Measurements from ENCODE around the gene C21orf58.
A peak's percentile ranks its signal among the peaks of the same experiment; 100 is the strongest.
"Not testable (repeated sequence)": the region's sequence is repeated elsewhere in the genome, so short reads cannot be mapped to it uniquely, and the experiment has no call there.

The C21orf58 gene

GRCh38 chr21:46323710-46324389, at the start of gene C21orf58, which contains the start of gene PCNT:
Gene C21orf58 (minus strand): TSS chr21:46323870. CDS start chr21:46322738, 1,132 bp downstream.
Gene PCNT (plus strand): TSS chr21:46324156. CDS start chr21:46324229, 73 bp downstream.
- peak; percentile 99 for DNase-seq

- not testable (repeated sequence) for DNase-seq
Observed at GRCh38 chr21:46372947-46373346, 49.3 kb upstream of the C21orf58 start.

DNA sequence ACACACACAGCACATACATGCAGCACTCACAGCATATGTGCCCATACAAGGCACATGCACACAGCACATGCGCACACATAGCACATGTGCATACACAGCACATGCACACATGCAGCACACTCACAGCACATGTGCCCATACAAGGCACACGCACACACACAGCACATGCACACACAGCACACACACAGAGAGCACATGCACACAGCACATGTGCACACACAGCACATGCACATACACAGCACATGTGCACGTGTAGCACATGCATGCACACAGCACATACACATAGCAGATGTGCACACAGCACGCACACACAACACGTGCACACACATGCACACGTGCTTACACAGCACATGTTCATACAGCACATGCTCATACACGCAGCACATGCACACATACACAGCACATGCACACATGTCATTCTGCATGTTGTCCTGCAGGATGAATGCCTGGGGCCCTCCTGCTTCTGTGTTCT, 48.4 kb upstream of the C21orf58 start:
- DNase-seq, result no peak

- no peak for DNase-seq
Observed at GRCh38 chr21:46371204-46372013, 47.7 kb upstream of the C21orf58 start.

- DNase-seq, result no peak
Observed at GRCh38 chr21:46369520-46370235, 46.0 kb upstream of the C21orf58 start.

DNA sequence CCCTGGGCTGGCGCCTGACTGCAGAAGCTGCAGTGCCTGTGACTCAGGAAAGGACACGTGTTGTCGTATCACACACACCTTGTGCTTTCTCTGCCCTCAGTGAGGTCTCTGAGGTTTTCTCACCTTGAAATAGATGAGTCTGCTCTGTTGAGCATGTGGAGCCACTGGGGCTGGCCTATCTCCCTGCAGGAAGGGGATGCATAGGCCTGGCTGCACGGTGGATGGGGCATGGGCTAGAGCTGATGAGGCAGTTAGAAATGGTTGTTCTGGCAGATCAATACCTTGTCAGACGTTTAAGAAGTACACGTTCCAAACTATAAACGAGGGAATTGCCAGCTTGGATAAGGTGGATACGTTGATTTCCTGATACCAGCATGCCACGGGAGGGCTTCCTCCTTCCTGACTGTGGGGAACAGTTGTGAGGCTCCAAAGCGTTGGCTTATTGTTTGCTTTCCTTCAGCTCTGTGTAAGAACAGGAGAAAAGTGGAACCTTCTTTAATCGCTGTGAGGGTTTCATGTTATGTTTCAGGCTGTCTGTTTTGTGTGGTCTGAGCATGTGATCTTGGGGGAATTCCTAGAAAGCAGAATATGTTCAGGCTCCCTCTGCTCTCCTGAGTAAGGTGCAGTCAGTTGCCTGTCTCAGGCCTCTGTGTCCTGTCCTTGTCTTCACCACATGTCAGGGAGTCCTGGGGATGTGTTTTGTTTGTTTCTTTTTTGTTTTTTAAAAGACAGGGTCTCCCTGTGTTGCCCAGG, 45.0 kb upstream of the C21orf58 start:
- DNase-seq, result no peak

- no peak for DNase-seq
Observed at GRCh38 chr21:46366966-46367365, 43.3 kb upstream of the C21orf58 start.

- no peak for DNase-seq
Observed at GRCh38 chr21:46366561-46366960, 42.9 kb upstream of the C21orf58 start.

DNA sequence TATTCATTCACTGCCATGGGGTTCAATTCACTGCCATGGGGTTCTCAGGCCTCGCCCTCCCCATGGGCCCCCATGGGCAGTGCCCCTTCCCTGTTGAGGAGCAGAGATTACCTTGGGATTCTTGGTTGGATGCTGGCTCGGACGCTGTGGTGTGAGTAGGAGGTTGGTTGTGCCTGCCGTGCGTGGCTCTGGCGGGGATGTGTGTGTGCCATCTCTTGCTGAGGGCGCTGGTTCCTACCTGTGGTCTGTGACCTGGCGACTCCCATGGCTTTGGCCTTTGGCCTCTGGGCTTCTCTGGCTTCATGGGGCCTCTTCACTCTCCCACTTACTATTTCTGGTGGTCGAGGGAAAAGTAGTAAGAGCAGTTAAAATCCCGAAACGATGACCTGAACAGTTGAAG, 42.4 kb upstream of the C21orf58 start:
- no peak for DNase-seq

- no peak for DNase-seq
Observed at GRCh38 chr21:46363698-46364097, 40.0 kb upstream of the C21orf58 start.

DNA sequence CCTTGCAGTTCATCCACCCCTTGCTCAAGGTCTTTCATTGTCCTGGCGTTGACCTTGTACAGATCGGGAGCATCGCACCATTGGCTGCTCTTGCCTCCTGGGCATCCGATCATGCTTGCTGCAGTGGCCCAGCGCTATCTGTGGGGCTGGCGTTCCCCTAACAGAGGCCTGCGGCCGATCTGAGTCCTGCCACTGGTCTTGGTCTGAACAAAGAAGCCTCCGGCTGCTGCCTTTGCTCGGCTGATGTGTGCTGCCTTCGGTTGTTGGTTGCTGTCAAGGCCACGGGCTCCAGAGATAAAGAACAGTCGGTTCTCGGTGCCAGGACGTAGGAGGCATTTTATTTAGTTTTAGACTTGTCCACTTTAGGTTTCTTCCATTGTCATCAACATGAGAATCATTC, 39.3 kb upstream of the C21orf58 start:
- DNase-seq, result no peak

DNA sequence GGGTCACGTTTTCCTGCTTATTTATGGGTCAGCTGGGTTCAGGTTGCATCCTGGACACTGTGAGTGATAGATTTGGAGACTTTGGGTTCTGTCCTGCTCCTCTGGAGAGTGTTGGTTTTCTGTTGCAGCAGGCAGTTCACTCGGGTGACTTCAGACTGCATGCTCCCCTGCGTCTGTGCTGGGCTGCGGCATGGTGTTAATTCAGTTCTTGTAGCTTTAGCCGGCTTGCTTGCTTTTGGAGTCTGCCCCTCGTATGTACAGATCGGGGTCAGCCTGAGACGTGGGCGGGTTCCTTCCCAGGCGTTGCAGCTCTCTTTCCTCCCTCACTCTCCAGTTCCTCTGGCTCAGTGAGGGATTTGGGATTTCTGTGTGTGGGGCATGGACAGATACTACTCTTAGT, 38.3 kb upstream of the C21orf58 start:
- no peak for DNase-seq

DNA sequence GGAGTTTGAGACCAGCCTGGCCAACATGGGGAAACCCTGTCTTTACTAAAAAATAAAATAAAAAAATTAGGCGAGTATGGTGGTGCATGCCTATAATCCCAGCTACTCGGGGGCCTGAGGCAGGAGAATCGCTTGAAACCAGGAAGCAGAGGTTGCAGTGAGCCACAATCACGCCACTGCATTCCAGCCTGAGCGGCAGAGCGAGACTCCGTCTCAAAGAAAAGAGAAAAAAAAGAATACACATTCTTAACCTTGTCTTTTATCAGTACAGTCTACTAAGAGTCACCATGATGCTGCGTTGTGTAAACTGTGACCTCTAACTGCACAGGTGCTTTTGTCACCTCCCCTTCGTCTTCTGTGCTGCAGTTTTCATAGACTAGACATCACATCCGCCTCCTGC, 37.5 kb upstream of the C21orf58 start:
- no peak for DNase-seq

- no peak for DNase-seq
Observed at GRCh38 chr21:46357684-46358425, 34.2 kb upstream of the C21orf58 start.

- DNase-seq, result no peak
Observed at GRCh38 chr21:46357335-46357604, 33.6 kb upstream of the C21orf58 start.

GRCh38 chr21:46356494-46357334, 33.0 kb upstream of the C21orf58 start:
- no peak for DNase-seq

DNA sequence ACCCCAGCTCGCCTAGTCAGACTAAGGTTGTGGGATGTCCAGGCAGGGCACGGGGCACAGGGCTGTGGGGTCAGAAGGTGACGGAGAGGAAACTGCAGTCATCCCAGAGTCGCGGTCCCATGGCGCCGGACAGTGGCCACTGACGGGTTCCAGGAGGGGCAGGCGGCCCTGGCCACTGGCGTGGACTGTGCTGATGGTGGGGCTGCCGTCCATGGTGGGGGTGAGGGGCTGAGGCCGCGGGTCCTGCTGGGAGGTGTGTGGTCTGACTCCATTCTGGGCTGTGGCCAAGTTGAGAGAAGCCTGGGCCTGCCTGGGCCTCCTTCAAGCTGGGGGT, 32.3 kb upstream of the C21orf58 start:
- no peak for DNase-seq

- no peak for DNase-seq
Observed at GRCh38 chr21:46355161-46356004, 31.7 kb upstream of the C21orf58 start.

GRCh38 chr21:46354518-46354917, 30.8 kb upstream of the C21orf58 start:
- no peak for DNase-seq

DNA sequence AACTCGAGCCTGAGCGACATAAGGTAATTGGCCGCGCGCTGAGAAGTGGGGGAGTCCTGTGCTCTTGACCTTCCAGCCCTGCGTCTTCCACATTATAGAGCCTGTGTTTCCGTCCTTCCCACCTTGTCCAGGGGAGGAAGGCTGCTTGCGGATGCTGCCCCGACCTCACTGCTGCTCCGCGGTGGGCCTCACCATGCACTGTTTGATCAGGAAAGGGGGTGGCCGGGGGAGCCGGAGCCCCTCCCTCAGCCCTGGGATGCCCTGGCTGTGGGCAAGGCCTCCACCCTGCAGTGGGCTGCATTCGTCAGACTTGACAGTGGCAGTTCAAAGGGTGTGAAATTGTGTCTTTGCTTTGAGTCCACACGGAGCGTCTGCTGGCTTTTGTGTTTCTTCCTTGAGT, 30.4 kb upstream of the C21orf58 start:
- DNase-seq, result no peak

All from right hindlimb (tissue), 1 donor.